Sigmoid colon (tissue), 4 donors: ENCODE results near the gene PTGIS.

Source experiments
- CTCF ChIP-seq, 4 experiments: fragments of 450-650 bp in 3 of 4; fragments of 200-600 bp in 1 of 4; IDR thresholded peaks; one replicate each; pipeline ENCODE4 v1.5.1; 2016 to 2019; ENCODE audit warnings: antibody characterized with exemption in 4 of 4, mild to moderate bottlenecking in 3 of 4, moderate library complexity in 2 of 4
- POLR2AphosphoS5 ChIP-seq, 4 donors: sonication (generic); formaldehyde crosslinking; IDR thresholded peaks; one replicate each; pipeline ENCODE4 v1.6.1; 2017; ENCODE audit warnings: antibody characterized with exemption in 4 of 4

- TF ChIP-seq CTCF (IDR thresholded peaks at IDR 0.05) (peak; percentile 98 to 100 (median 100)), POLR2AphosphoS5 (IDR thresholded peaks at IDR 0.05) (peak in 1 of 4 donors; percentile 19)
Observed at GRCh38 chr20:49610691-49611538, 43.0 kb upstream of the PTGIS start.
